Prostate gland (tissue), 2 donors: ENCODE measurements around the gene ADGRL2.

Source experiments
- CTCF ChIP-seq, 4 experiments: fragments of 200-600 bp in 2 of 4; fragments of 450-650 bp in 2 of 4; sonication (generic) in 2 of 4; IDR thresholded peaks; 1 replicate in 3 of 4; 2 replicates in 1 of 4; pipeline ENCODE4 v1.5.1; 2016 to 2019; ENCODE audit warnings: antibody characterized with exemption in 4 of 4, mild to moderate bottlenecking in 2 of 4, moderate library complexity in 2 of 4
- POLR2A ChIP-seq: fragments of 450-650 bp; IDR thresholded peaks from one replicate; pipeline ENCODE4 v1.6.1; 2016; ENCODE audit warnings: antibody characterized with exemption, mild to moderate bottlenecking

GRCh38 chr1:81752840-81753239 is 47.9 kb upstream of the ADGRL2 start:
- TF ChIP-seq CTCF (IDR thresholded peaks at IDR 0.05) (no peak), POLR2A (no peak)
